Ovary (tissue), 3 donors: Measurements from ENCODE around the gene ZBED2.

Experiments
- POLR2A ChIP-seq: fragments of 450-650 bp; IDR thresholded peaks from one replicate; pipeline ENCODE4 v1.6.1; 2017; ENCODE audit warnings: antibody characterized with exemption, mild to moderate bottlenecking, moderate library complexity
- TF ChIP-seq, protein P1 (sequence below), 3 donors: fragments of 450-650 bp in 2 of 3; fragments of 200-600 bp in 1 of 3; IDR thresholded peaks; one replicate each; pipeline versions ENCODE4 v1.5.1 to v1.8.0; 2016 to 2022; ENCODE audit warnings: antibody characterized with exemption in 3 of 3, mild to moderate bottlenecking in 1 of 3
- donor health status: DM: no; HTN: no; CAD: no.

DNA sequence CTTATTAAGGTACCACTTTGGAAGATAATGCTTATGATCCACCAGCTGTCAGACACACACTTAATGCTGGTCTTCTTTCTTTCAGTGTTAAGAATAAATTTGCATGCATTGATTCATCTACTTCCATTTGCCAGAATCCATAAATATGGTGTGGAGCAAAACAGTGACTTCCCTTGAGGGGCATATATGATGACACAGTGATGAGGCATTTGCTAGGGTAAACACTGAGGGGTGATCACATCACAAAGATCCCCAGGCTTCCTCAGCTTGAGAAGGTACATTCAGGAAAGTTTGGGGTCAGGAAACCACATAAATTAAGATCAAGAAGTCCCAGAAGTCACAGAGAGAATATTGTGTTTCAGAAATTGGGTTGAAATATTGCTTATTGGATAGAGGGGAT is 9.9 kb upstream of the ZBED2 start:
- TF ChIP-seq, protein P1, sequence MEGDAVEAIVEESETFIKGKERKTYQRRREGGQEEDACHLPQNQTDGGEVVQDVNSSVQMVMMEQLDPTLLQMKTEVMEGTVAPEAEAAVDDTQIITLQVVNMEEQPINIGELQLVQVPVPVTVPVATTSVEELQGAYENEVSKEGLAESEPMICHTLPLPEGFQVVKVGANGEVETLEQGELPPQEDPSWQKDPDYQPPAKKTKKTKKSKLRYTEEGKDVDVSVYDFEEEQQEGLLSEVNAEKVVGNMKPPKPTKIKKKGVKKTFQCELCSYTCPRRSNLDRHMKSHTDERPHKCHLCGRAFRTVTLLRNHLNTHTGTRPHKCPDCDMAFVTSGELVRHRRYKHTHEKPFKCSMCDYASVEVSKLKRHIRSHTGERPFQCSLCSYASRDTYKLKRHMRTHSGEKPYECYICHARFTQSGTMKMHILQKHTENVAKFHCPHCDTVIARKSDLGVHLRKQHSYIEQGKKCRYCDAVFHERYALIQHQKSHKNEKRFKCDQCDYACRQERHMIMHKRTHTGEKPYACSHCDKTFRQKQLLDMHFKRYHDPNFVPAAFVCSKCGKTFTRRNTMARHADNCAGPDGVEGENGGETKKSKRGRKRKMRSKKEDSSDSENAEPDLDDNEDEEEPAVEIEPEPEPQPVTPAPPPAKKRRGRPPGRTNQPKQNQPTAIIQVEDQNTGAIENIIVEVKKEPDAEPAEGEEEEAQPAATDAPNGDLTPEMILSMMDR (IDR thresholded peaks at IDR 0.05), result no peak
- no peak for TF ChIP-seq POLR2A
